GM19395 (cell line): Measurements from ENCODE around the gene RABGAP1.

Experiments used
- ATAC-seq: cut with Tn5 transposase; IDR thresholded peaks from one replicate; pipeline ENCODE4 v1.9.1; 2021; ENCODE audit warnings: mild to moderate bottlenecking, moderate library complexity; ENCODE audit not compliant: unreplicated experiment

RABGAP1 gene

GRCh38 chr9:123044586-123044985, 103.8 kb downstream of the RABGAP1 start:
- no peak for ATAC-seq

- no peak for ATAC-seq
Observed at GRCh38 chr9:123046406-123047195, 105.8 kb downstream of the RABGAP1 start.

- no peak for ATAC-seq
Observed at GRCh38 chr9:123048748-123049147, 107.9 kb downstream of the RABGAP1 start.

GRCh38 chr9:123049589-123050222, 108.9 kb downstream of the RABGAP1 start:
- ATAC-seq, result no peak

- no peak for ATAC-seq
Observed at GRCh38 chr9:123053046-123053445, 112.2 kb downstream of the RABGAP1 start.

- ATAC-seq, result no peak
Observed at GRCh38 chr9:123053711-123054110, 112.9 kb downstream of the RABGAP1 start.

- no peak for ATAC-seq
Observed at GRCh38 chr9:123058834-123059233, 118.0 kb downstream of the RABGAP1 start.

GRCh38 chr9:123059472-123060220, 118.8 kb downstream of the RABGAP1 start:
- ATAC-seq, result no peak

- no peak for ATAC-seq
Observed at GRCh38 chr9:123061216-123061615, 120.4 kb downstream of the RABGAP1 start.

- ATAC-seq, result no peak
Observed at GRCh38 chr9:123062351-123063176, 121.7 kb downstream of the RABGAP1 start.

GRCh38 chr9:123063177-123063598, 122.4 kb downstream of the RABGAP1 start:
- no peak for ATAC-seq

- ATAC-seq, result no peak
Observed at GRCh38 chr9:123063896-123064295, 123.1 kb downstream of the RABGAP1 start.

- ATAC-seq, result no peak
Observed at GRCh38 chr9:123064716-123065115, 123.9 kb downstream of the RABGAP1 start.

GRCh38 chr9:123065196-123065595, 124.4 kb downstream of the RABGAP1 start:
- ATAC-seq, result no peak

GRCh38 chr9:123067136-123067535, 126.3 kb downstream of the RABGAP1 start:
- ATAC-seq, result no peak

GRCh38 chr9:123069010-123069481, 128.2 kb downstream of the RABGAP1 start:
- ATAC-seq, result no peak

- no peak for ATAC-seq
Observed at GRCh38 chr9:123070198-123070597, 129.4 kb downstream of the RABGAP1 start.

GRCh38 chr9:123072407-123072995, 131.7 kb downstream of the RABGAP1 start:
- ATAC-seq, result no peak

- ATAC-seq, result no peak
Observed at GRCh38 chr9:123073441-123073840, 132.6 kb downstream of the RABGAP1 start.

GRCh38 chr9:123073991-123074422, 133.2 kb downstream of the RABGAP1 start:
- ATAC-seq, result no peak
